SK-N-SH (cell line): Measurements from ENCODE around the gene C13orf42. TPM values are rescaled to one million over a fixed set of nuclear protein-coding genes. Genes with fewer than 3 reads are reported as not detected.

Experiments
- CTCF ChIA-PET: fragments of 300-600, 350-600 bp; formaldehyde crosslinking; extraction: SDS; loops from one replicate; lab custom pipeline; 2021; lab: Yijun Ruan, JAX
- POLR2A ChIA-PET: fragments of 350-600 bp; sonication (Branson Sonifier 250); formaldehyde crosslinking; extraction: SDS; loops from one replicate; lab custom pipeline; 2020; ENCODE audit warnings: antibody characterized with exemption, inconsistent platforms; lab: Yijun Ruan, JAX
- DNase-seq: peaks from one replicate; pipeline ENCODE4 v3.0.0; 2012
- H2AFZ ChIP-seq: fragments of 200-600 bp; sonication (generic); 2 replicates; pipeline ENCODE4 v1.8.1; 2016; ENCODE audit warnings: antibody characterized with exemption, mild to moderate bottlenecking, low read depth
- H3F3A ChIP-seq: fragments of 200-600 bp; sonication (generic); replicated peaks from 2 replicates; pipeline ENCODE3; 2016; ENCODE audit warnings: antibody characterized with exemption, mild to moderate bottlenecking; ENCODE audit not compliant: insufficient read depth
- H3K27ac ChIP-seq, 2 experiments: fragments of 200-500 bp in 1 of 2; fragments of 200-600 bp in 1 of 2; sonication (Bioruptor generic) in 1 of 2; sonication (generic), shearing (Covaris generic) in 1 of 2; 2 replicates each; pipeline versions ENCODE4 v1.5.1 to v1.6.1; 2014 to 2016; ENCODE audit warnings: low read depth in 2 of 2, inconsistent platforms in 1 of 2, low read length in 1 of 2, mild to moderate bottlenecking in 1 of 2, mixed read lengths in 1 of 2
- H3K27me3 ChIP-seq: fragments of 200-600 bp; sonication (generic), shearing (Covaris generic); 2 replicates; pipeline ENCODE4 v1.6.1; 2016; ENCODE audit warnings: mixed run types; ENCODE audit not compliant: insufficient read depth
- H3K36me3 ChIP-seq, 2 experiments: fragments of 200-500 bp in 1 of 2; fragments of 200-600 bp in 1 of 2; sonication (Bioruptor generic) in 1 of 2; sonication (generic) in 1 of 2; replicated peaks in 1 of 2; 2 replicates each; pipeline versions ENCODE3 to v1.5.1; 2014 to 2016; ENCODE audit warnings: low read length in 1 of 2, mild to moderate bottlenecking in 1 of 2; ENCODE audit not compliant: insufficient read depth in 2 of 2, control insufficient read depth in 1 of 2
- H3K4me1 ChIP-seq, 2 experiments: fragments of 200-500 bp in 1 of 2; fragments of 200-600 bp in 1 of 2; sonication (Bioruptor generic) in 1 of 2; sonication (generic), shearing (Covaris generic) in 1 of 2; 2 replicates each; pipeline versions ENCODE4 v1.5.1 to v1.6.1; 2014 to 2016; ENCODE audit warnings: low read depth in 1 of 2, low read length in 1 of 2, mixed run types in 1 of 2; ENCODE audit not compliant: insufficient read depth in 2 of 2, control insufficient read depth in 1 of 2
- H3K4me2 ChIP-seq: fragments of 200-600 bp; sonication (generic), shearing (Covaris generic); 2 replicates; pipeline ENCODE4 v1.6.1; 2017; ENCODE audit warnings: mixed run types
- H3K4me3 ChIP-seq, 2 experiments: fragments of 200-500 bp in 1 of 2; fragments of 200-600 bp in 1 of 2; sonication (Bioruptor generic) in 1 of 2; sonication (generic), shearing (Covaris generic) in 1 of 2; 2 replicates each; pipeline versions ENCODE4 v1.5.1 to v1.8.1; 2014 to 2016; ENCODE audit warnings: low read depth in 2 of 2, inconsistent platforms in 1 of 2, low read length in 1 of 2, mild to moderate bottlenecking in 1 of 2, mixed read lengths in 1 of 2, moderate library complexity in 1 of 2
- H3K79me2 ChIP-seq: fragments of 200-600 bp; sonication (generic); 2 replicates; pipeline ENCODE4 v1.8.1; 2017; ENCODE audit warnings: mild to moderate bottlenecking; ENCODE audit not compliant: insufficient read depth
- H3K9ac ChIP-seq: fragments of 200-600 bp; sonication (generic); 2 replicates; pipeline ENCODE4 v1.6.1; 2017; ENCODE audit warnings: mixed run types
- H3K9me2 ChIP-seq: fragments of 200-600 bp; sonication (generic); 2 replicates; pipeline ENCODE4 v1.6.1; 2017; ENCODE audit warnings: mixed run types
- H3K9me3 ChIP-seq: fragments of 200-600 bp; sonication (generic); 2 replicates; pipeline ENCODE4 v1.6.1; 2017; ENCODE audit warnings: mixed run types, mild to moderate bottlenecking, moderate library complexity
- H4K20me1 ChIP-seq: fragments of 200-600 bp; sonication (generic); 2 replicates; pipeline ENCODE4 v1.6.1; 2017; ENCODE audit warnings: mild to moderate bottlenecking, mixed run types; ENCODE audit not compliant: insufficient read depth
- CHD2 ChIP-seq: fragments of 150-350 bp; IDR thresholded peaks from 2 replicates; pipeline ENCODE4 v1.6.1; 2018; ENCODE audit warnings: low read length; ENCODE audit not compliant: partially characterized antibody
- ELF1 ChIP-seq: IDR thresholded peaks from 2 replicates; pipeline ENCODE4 v1.4.0; 2012
- EZH2phosphoT487 ChIP-seq: fragments of 200-600 bp; sonication (generic); IDR thresholded peaks from 2 replicates; pipeline ENCODE4 v1.6.1; 2017; ENCODE audit warnings: low read depth, mixed run types, mild to moderate bottlenecking, antibody characterized with exemption, moderate library complexity, borderline replicate concordance
- FOSL2 ChIP-seq: IDR thresholded peaks from 2 replicates; pipeline ENCODE4 v1.4.0; 2012; ENCODE audit warnings: low read depth, mild to moderate bottlenecking, moderate library complexity, borderline replicate concordance
- GATA2 ChIP-seq: sonication (generic); formaldehyde crosslinking; IDR thresholded peaks from 2 replicates; pipeline ENCODE4 v1.5.0; 2020; ENCODE audit warnings: mild to moderate bottlenecking, missing genetic modification reagents
- JUND ChIP-seq: IDR thresholded peaks from 2 replicates; pipeline ENCODE4 v1.4.0; 2012
- NRF1 ChIP-seq: IDR thresholded peaks from 2 replicates; pipeline ENCODE4 v1.6.1; 2012; ENCODE audit warnings: low read depth, mild to moderate bottlenecking, low read length
- RAD21 ChIP-seq: IDR thresholded peaks from 2 replicates; pipeline ENCODE4 v1.6.1; 2012; ENCODE audit warnings: mild to moderate bottlenecking, low read length
- RCOR1 ChIP-seq: fragments of 150-350 bp; IDR thresholded peaks from 2 replicates; pipeline ENCODE4 v1.6.1; 2017; ENCODE audit warnings: antibody characterized with exemption, low read length
- SIN3A ChIP-seq: IDR thresholded peaks from 2 replicates; pipeline ENCODE4 v1.6.1; 2012; ENCODE audit warnings: low read depth, mild to moderate bottlenecking, low read length, moderate library complexity, borderline replicate concordance
- TEAD4 ChIP-seq: IDR thresholded peaks from 2 replicates; pipeline ENCODE4 v1.4.0; 2012; ENCODE audit warnings: mild to moderate bottlenecking, borderline replicate concordance; ENCODE audit not compliant: insufficient read depth
- YY1 ChIP-seq: IDR thresholded peaks from 2 replicates; pipeline ENCODE4 v1.4.0; 2012; ENCODE audit warnings: low read depth, mild to moderate bottlenecking
- whole genome bisulfite sequencing: methylation state at CpG from one replicate; pipeline ENCODE4 v1.1.6; 2017; ENCODE audit warnings: low lambda C conversion rate; 5-methylcytosine and 5-hydroxymethylcytosine counted together
- polyA plus RNA-seq, 3 experiments: library from polyadenylated mRNA; depleted of rRNA; stranded (reverse); fragments of >200 nt; gene quantifications; 2 replicates each; pipeline ENCODE4 v1.2.3, GENCODE V29; 2012
- TF ChIP-seq, protein P1 (sequence below): fragments of 150-350 bp; IDR thresholded peaks from 2 replicates; pipeline ENCODE4 v1.6.1; 2017; ENCODE audit warnings: antibody characterized with exemption, low read length, low read depth, borderline replicate concordance
- TF ChIP-seq, protein P2 (sequence below): IDR thresholded peaks from 2 replicates; pipeline ENCODE4 v1.4.0; 2012; ENCODE audit warnings: low read depth
- TF ChIP-seq, protein P3 (sequence below): fragments of 200-600 bp; sonication (generic); IDR thresholded peaks from 2 replicates; pipeline ENCODE4 v1.6.1; 2017; ENCODE audit warnings: antibody characterized with exemption, mild to moderate bottlenecking, moderate library complexity
- TF ChIP-seq, protein P4 (sequence below): IDR thresholded peaks from 2 replicates; pipeline ENCODE4 v1.4.0; 2012; ENCODE audit warnings: low read depth, borderline replicate concordance
- TF ChIP-seq, protein P5 (sequence below): fragments of 150-350 bp; IDR thresholded peaks from 2 replicates; pipeline ENCODE4 v1.6.1; 2016; ENCODE audit warnings: mild to moderate bottlenecking, low read depth, low read length

The C13orf42 gene
- polyA plus RNA-seq, 1 of the 3 experiments (the other 2 are of a cell fraction): not detected

DNA sequence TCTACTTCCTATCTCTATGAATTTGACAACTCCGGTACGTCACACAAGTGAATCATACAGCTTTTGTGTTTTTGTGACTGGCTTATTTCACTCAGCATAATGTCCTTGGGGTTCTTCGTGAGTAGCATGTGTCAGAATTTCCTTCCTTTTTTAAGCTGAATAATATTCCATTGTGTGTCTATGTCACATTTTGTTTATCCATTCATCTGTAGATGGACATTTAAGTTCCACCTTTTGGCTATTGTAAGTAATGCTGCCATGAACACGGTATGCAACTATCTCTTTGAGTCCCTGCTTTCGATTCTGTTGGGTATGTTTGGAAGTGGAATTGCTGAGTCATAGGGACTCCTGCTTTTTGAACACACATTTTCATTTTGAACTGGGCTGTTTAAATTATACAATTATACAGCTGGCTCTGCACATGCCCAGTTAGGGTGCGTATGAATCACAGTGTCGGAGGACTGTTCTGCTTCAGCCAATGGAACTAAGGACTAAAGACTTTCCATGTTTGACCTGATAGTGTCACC, 43.0 kb upstream of the C13orf42 start:
- no peak for DNase-seq
- Histone ChIP-seq H3F3A (no peaks in the 10 kb centered on the region), H3K36me3 (no peaks in the 10 kb centered on the region), H3K79me2 (no peaks in the 10 kb centered on the region), H3K4me1 (no peaks in the 10 kb centered on the region; a peak in 1 of 4 replicates), H3K9me2 (no peaks in the 10 kb centered on the region), H3K9me3 (no peaks in the 10 kb centered on the region), H3K9ac (no peak overlapping the region), H4K20me1 (no peaks in the 10 kb centered on the region), H3K4me3 (no peak overlapping the region), H3K27ac (no peak overlapping the region), H3K4me2 (no peak overlapping the region), H2AFZ (no peak overlapping the region), H3K27me3 (no peaks in the 10 kb centered on the region; the same call in none of the 2 replicates)
- TF ChIP-seq NRF1 (no peak), RCOR1 (no peak), FOSL2 (no peak), EZH2phosphoT487 (no peak), ELF1 (no peak), TEAD4 (no peak), JUND (no peak)
- TF ChIP-seq, protein P1, sequence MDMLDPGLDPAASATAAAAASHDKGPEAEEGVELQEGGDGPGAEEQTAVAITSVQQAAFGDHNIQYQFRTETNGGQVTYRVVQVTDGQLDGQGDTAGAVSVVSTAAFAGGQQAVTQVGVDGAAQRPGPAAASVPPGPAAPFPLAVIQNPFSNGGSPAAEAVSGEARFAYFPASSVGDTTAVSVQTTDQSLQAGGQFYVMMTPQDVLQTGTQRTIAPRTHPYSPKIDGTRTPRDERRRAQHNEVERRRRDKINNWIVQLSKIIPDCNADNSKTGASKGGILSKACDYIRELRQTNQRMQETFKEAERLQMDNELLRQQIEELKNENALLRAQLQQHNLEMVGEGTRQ: no peak
- TF ChIP-seq, protein P2, sequence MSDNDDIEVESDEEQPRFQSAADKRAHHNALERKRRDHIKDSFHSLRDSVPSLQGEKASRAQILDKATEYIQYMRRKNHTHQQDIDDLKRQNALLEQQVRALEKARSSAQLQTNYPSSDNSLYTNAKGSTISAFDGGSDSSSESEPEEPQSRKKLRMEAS: no peak
- TF ChIP-seq, protein P3, sequence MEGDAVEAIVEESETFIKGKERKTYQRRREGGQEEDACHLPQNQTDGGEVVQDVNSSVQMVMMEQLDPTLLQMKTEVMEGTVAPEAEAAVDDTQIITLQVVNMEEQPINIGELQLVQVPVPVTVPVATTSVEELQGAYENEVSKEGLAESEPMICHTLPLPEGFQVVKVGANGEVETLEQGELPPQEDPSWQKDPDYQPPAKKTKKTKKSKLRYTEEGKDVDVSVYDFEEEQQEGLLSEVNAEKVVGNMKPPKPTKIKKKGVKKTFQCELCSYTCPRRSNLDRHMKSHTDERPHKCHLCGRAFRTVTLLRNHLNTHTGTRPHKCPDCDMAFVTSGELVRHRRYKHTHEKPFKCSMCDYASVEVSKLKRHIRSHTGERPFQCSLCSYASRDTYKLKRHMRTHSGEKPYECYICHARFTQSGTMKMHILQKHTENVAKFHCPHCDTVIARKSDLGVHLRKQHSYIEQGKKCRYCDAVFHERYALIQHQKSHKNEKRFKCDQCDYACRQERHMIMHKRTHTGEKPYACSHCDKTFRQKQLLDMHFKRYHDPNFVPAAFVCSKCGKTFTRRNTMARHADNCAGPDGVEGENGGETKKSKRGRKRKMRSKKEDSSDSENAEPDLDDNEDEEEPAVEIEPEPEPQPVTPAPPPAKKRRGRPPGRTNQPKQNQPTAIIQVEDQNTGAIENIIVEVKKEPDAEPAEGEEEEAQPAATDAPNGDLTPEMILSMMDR: no peak
- TF ChIP-seq, protein P4, sequence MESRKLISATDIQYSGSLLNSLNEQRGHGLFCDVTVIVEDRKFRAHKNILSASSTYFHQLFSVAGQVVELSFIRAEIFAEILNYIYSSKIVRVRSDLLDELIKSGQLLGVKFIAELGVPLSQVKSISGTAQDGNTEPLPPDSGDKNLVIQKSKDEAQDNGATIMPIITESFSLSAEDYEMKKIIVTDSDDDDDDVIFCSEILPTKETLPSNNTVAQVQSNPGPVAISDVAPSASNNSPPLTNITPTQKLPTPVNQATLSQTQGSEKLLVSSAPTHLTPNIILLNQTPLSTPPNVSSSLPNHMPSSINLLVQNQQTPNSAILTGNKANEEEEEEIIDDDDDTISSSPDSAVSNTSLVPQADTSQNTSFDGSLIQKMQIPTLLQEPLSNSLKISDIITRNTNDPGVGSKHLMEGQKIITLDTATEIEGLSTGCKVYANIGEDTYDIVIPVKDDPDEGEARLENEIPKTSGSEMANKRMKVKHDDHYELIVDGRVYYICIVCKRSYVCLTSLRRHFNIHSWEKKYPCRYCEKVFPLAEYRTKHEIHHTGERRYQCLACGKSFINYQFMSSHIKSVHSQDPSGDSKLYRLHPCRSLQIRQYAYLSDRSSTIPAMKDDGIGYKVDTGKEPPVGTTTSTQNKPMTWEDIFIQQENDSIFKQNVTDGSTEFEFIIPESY: no peak
- 91% methylated on average over 7 of the region's 7 CpGs for WGBS
- POLR2A ChIA-PET: no interaction called here
- CTCF ChIA-PET: interaction anchor here (0.7 to 10.5 kb wide), 5 partner anchors 28 to 135 kb away, joined by 3 to 257 read pairs (median 4); no protein-coding TSS in a partner anchor

DNA sequence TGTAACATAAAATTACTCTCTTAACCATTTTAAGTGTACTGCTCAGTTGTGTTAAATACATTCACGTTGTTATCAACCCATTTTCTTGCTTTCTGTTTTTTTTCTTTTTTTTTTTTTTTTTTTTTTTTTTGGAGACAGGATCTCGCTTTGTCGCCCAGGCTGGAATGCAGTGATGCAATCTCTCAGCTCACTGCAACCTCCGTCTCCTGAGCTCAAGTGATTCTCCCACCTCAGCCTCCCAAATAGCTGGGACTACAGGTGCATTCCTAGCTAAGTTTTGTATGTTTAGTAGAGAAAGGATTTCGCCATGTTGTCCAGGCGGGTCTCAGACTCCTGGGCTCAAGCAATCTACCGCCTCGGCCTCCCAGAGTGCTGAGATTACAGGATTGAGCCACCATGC, 42.5 kb upstream of the C13orf42 start:
- Histone ChIP-seq H3K9me2 (no peaks in the 10 kb centered on the region), H3K9me3 (no peaks in the 10 kb centered on the region), H3K4me3 (no peak overlapping the region), H3K4me2 (no peak overlapping the region), H2AFZ (no peak overlapping the region), H3K36me3 (no peaks in the 10 kb centered on the region), H3K4me1 (no peaks in the 10 kb centered on the region; a peak in 1 of 4 replicates), H3K27me3 (no peaks in the 10 kb centered on the region; the same call in none of the 2 replicates), H3K9ac (no peak overlapping the region), H4K20me1 (no peaks in the 10 kb centered on the region), H3F3A (no peaks in the 10 kb centered on the region), H3K79me2 (no peaks in the 10 kb centered on the region), H3K27ac (no peak overlapping the region)
- POLR2A ChIA-PET: no interaction called here
- 76% methylated on average over 8 of the region's 8 CpGs for WGBS
- no peak for DNase-seq
- CTCF ChIA-PET: interaction anchor here (1.1 to 10.5 kb wide), 5 partner anchors 9 to 135 kb away, joined by 3 to 257 read pairs (median 5); no protein-coding TSS in a partner anchor
- TF ChIP-seq, protein P1: no peak
- TF ChIP-seq RAD21: no peak
- no peak for TF ChIP-seq SIN3A
- TF ChIP-seq, protein P3: no peak
- no peak for TF ChIP-seq GATA2 (CRISPR knock-in tag)
- TF ChIP-seq YY1: no peak
- TF ChIP-seq, protein P5, sequence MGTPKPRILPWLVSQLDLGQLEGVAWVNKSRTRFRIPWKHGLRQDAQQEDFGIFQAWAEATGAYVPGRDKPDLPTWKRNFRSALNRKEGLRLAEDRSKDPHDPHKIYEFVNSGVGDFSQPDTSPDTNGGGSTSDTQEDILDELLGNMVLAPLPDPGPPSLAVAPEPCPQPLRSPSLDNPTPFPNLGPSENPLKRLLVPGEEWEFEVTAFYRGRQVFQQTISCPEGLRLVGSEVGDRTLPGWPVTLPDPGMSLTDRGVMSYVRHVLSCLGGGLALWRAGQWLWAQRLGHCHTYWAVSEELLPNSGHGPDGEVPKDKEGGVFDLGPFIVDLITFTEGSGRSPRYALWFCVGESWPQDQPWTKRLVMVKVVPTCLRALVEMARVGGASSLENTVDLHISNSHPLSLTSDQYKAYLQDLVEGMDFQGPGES: no peak
- TF ChIP-seq NRF1: no peak
- TF ChIP-seq CHD2: no peak
